ENCODE results near the gene ADAMTS14. TPM values are rescaled to one million over a fixed set of nuclear protein-coding genes. Genes with fewer than 3 reads are reported as not detected.

ADAMTS14 gene
- total and polyA plus RNA-seq, 7 donors = 0.03 to 0.18 (median 0.06) TPM; not detected in 3

- no peaks in the 10 kb centered on the region for H3K4me1 ChIP-seq
- H3K27me3 ChIP-seq (ENCODE audit: insufficient read depth in 3 of 3, low read length in 2 of 3) = no peaks in the 10 kb centered on the region
- H3K36me3 ChIP-seq (ENCODE audit: insufficient read depth in 1 of 2, low read depth in 1 of 2) = no peaks in the 10 kb centered on the region
- intact Hi-C loops (cut with DNase I) = loop anchor here in 1 of 2 donors (5.0 kb wide), 1 partner anchor 295 kb away; no protein-coding TSS in a partner anchor
- H3K27ac ChIP-seq = no peak overlapping the region
- no peak for TF ChIP-seq CTCF (IDR thresholded peaks at IDR 0.05)
- WGBS, 3 donors = 80 to 85% (median 83%) methylated on average over 8 of the region's 8 CpGs
- no peaks in the 10 kb centered on the region for H3K9me3 ChIP-seq
- H3K4me3 ChIP-seq = no peak overlapping the region
- DNase-seq = peak in 1 of 2 donors; percentile 30
- no peak for ATAC-seq
Observed at GRCh38 chr10:70756700-70757360, 84.5 kb downstream of the ADAMTS14 start.

GRCh38 chr10:70757856-70758255 lies 85.5 kb downstream of the ADAMTS14 start:
- Histone ChIP-seq H3K4me1 (no peaks in the 10 kb centered on the region), H3K9me3 (no peaks in the 10 kb centered on the region), H3K27ac (no peak overlapping the region), H3K27me3 (ENCODE audit: insufficient read depth in 3 of 3, low read length in 2 of 3) (no peaks in the 10 kb centered on the region), H3K4me3 (no peak overlapping the region), H3K36me3 (ENCODE audit: insufficient read depth in 1 of 2, low read depth in 1 of 2) (no peaks in the 10 kb centered on the region)
- intact Hi-C loops (cut with DNase I) = loop anchor here (2.0 to 5.0 kb wide), 3 partner anchors 199 to 296 kb away; no protein-coding TSS in a partner anchor
- DNase-seq (no peak), ATAC-seq (no peak)
- WGBS, 3 donors = 52 to 63% (median 63%) methylated on average over 13 of the region's 13 CpGs
- TF ChIP-seq CTCF (IDR thresholded peaks at IDR 0.05) = no peak

- intact Hi-C loops (cut with DNase I) = loop anchor here (1.0 to 5.0 kb wide), 5 partner anchors 200 to 298 kb away; no protein-coding TSS in a partner anchor
- 26 to 31% (median 30%) methylated on average over 7 of the region's 7 CpGs for WGBS, 3 donors
- H3K27me3 ChIP-seq (ENCODE audit: insufficient read depth in 3 of 3, low read length in 2 of 3) = no peaks in the 10 kb centered on the region
- H3K4me3 ChIP-seq = no peak overlapping the region
- no peaks in the 10 kb centered on the region for H3K9me3 ChIP-seq
- no peaks in the 10 kb centered on the region for H3K4me1 ChIP-seq
- ATAC-seq = peak; percentile 61 to 91 (median 74)
- peak; percentile 72 for TF ChIP-seq CTCF (IDR thresholded peaks at IDR 0.05)
- DNase-seq = peak; percentile 37 to 77
- H3K36me3 ChIP-seq (ENCODE audit: insufficient read depth in 1 of 2, low read depth in 1 of 2) = no peaks in the 10 kb centered on the region
- H3K27ac ChIP-seq = no peak overlapping the region
Observed at GRCh38 chr10:70758757-70759514, 86.6 kb downstream of the ADAMTS14 start.

GRCh38 chr10:70759781-70760180 lies 87.5 kb downstream of the ADAMTS14 start:
- no peak for TF ChIP-seq CTCF (IDR thresholded peaks at IDR 0.05)
- ATAC-seq = no peak
- WGBS, 3 donors = 72 to 88% (median 82%) methylated on average over 6 to 7 of the region's 7 CpGs
- Histone ChIP-seq H3K4me1 (no peaks in the 10 kb centered on the region), H3K4me3 (no peak overlapping the region), H3K36me3 (ENCODE audit: insufficient read depth in 1 of 2, low read depth in 1 of 2) (no peaks in the 10 kb centered on the region), H3K27me3 (ENCODE audit: insufficient read depth in 3 of 3, low read length in 2 of 3) (no peaks in the 10 kb centered on the region), H3K27ac (no peak overlapping the region), H3K9me3 (no peaks in the 10 kb centered on the region)
- intact Hi-C loops (cut with DNase I) = loop anchor here (1.0 to 5.0 kb wide), 5 partner anchors 201 to 298 kb away; no protein-coding TSS in a partner anchor
- no peak for DNase-seq
